Upper lobe of right lung (tissue), 1 donor: ENCODE data around the gene LRRN2. TPM values are rescaled to one million over a fixed set of nuclear protein-coding genes. Genes with fewer than 3 reads are reported as not detected.

Source experiments
- ATAC-seq: fragments of 200-7000 bp; cut with Tn5 transposase; one replicate; pipeline ENCODE4 v1.9.1; 2020; ENCODE audit warnings: mild to moderate bottlenecking, moderate library complexity
- DNase-seq: peaks from one replicate; pipeline ENCODE4 v3.0.0-alpha.2; 2020
- H3K27ac ChIP-seq: fragments of 200-600 bp; one replicate; pipeline ENCODE4 v1.8.0; 2022
- H3K27me3 ChIP-seq: fragments of 200-600 bp; one replicate; pipeline ENCODE4 v1.8.0; 2022; ENCODE audit warnings: mild to moderate bottlenecking
- H3K36me3 ChIP-seq: fragments of 200-600 bp; one replicate; pipeline ENCODE4 v1.8.0; 2022
- H3K4me1 ChIP-seq: fragments of 200-600 bp; one replicate; pipeline ENCODE4 v1.8.0; 2022
- H3K4me3 ChIP-seq: fragments of 200-600 bp; one replicate; pipeline ENCODE4 v1.8.0; 2022; ENCODE audit warnings: mild to moderate bottlenecking
- H3K9me3 ChIP-seq: fragments of 200-600 bp; one replicate; pipeline ENCODE4 v1.8.0; 2022
- CTCF ChIP-seq: fragments of 200-600 bp; IDR thresholded peaks from one replicate; pipeline ENCODE4 v1.8.0; 2022; ENCODE audit warnings: antibody characterized with exemption
- intact Hi-C: fragments of 100-400 bp; cut with DNase I; formaldehyde crosslinking; loops from one replicate; pipeline ENCODE4 v1.11.0; 2022
- total RNA-seq: library from RNA; stranded (reverse); fragmentation: NEBNext Ultra II Directional; extraction: Animal tissue kit (Norgen Biotek cat#: 25700); gene quantifications from one replicate; pipeline ENCODE4 v1.2.1, GENCODE V29; 2021
- donor health status: DM: no; HTN: yes; CAD: no; lungs with severe emphysema.

LRRN2 gene
- total RNA-seq, 1 donor from 2014 or later, result 3.2 TPM

- ATAC-seq, result no peak
- no peak overlapping the region for H3K27ac ChIP-seq
- H3K4me3 ChIP-seq, result no peak overlapping the region
- no peaks in the 10 kb centered on the region for H3K36me3 ChIP-seq
- TF ChIP-seq CTCF, result no peak
- intact Hi-C loops, result no loop called here
- no peaks in the 10 kb centered on the region for H3K27me3 ChIP-seq
- no peaks in the 10 kb centered on the region for H3K4me1 ChIP-seq
- DNase-seq, result no peak
- H3K9me3 ChIP-seq, result no peaks in the 10 kb centered on the region
These were observed 85.9 kb downstream of the LRRN2 start for GRCh38 chr1:204599596-204599995.

DNA sequence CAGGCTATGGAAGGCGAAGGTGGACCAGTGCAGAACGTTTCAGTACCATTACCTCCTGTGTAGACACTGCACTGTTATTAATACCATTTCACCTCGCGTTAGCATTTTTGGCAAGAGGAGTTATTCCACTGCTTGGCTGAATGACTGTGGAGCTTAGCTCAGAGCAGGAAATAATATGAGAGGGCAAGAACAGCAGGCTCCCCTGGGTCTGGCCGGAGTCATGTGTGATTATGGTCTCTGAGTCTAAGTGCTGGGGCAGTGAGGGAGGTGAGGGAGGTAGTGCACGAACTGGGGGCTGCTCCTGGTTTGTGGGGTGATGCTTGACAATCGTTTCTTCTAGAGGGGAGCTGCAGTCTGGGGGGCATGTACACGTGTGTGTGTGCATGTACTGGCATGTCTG is 86.4 kb downstream of the LRRN2 start:
- no peak for TF ChIP-seq CTCF
- Histone ChIP-seq H3K27ac (no peak overlapping the region), H3K9me3 (no peaks in the 10 kb centered on the region), H3K4me1 (no peaks in the 10 kb centered on the region), H3K36me3 (no peaks in the 10 kb centered on the region), H3K27me3 (no peaks in the 10 kb centered on the region), H3K4me3 (no peak overlapping the region)
- intact Hi-C loops, result no loop called here
- DNase-seq, result no peak
- no peak for ATAC-seq

DNA sequence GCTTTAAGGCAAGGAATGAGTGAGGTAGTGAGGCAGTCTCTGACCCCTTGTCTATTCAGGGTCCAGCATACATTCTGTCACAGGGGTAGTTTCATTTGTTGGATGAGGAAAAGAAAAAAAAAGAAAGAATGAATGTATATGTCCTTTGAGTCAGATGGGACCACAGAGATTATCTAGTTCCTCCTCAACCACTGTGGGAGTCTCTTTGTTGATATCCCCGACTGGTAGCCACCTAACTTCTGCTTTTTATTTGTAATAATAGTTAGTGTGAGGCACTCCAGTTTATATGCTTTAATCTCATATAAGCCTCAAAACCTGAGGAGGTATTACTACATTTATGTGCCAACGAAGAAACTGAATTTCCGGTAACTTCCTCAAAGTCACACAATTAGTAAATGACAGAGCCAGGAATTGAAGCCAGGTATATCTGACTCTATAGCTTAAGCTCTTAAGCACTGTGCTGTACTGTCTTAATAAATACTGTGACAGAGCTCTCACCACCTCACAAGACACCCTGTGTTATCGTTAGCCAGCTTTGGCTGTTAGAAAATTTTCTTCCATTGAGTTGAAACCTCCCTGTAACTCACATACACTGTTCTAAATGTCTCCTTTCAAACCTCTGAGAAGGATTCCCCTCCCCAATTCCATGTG is 87.1 kb downstream of the LRRN2 start:
- intact Hi-C loops, result no loop called here
- no peak for TF ChIP-seq CTCF

GRCh38 chr1:204592246-204592948 is 93.1 kb downstream of the LRRN2 start:
- Histone ChIP-seq H3K4me3 (no peak overlapping the region), H3K36me3 (no peaks in the 10 kb centered on the region), H3K4me1 (no peaks in the 10 kb centered on the region), H3K27me3 (no peaks in the 10 kb centered on the region), H3K27ac (no peak overlapping the region), H3K9me3 (no peaks in the 10 kb centered on the region)
- TF ChIP-seq CTCF, result no peak
- DNase-seq (peak; percentile 28), ATAC-seq (no peak)
- intact Hi-C loops, result no loop called here

More for the DNA sequence above, 87.1 kb downstream of the LRRN2 start:
- no peaks in the 10 kb centered on the region for H3K36me3 ChIP-seq
- ATAC-seq (no peak), DNase-seq (no peak)
- H3K27me3 ChIP-seq, result no peaks in the 10 kb centered on the region
- H3K4me1 ChIP-seq, result no peaks in the 10 kb centered on the region
- H3K4me3 ChIP-seq, result no peak overlapping the region
- H3K27ac ChIP-seq, result no peak overlapping the region
- H3K9me3 ChIP-seq, result no peaks in the 10 kb centered on the region

- no peak overlapping the region for H3K27ac ChIP-seq
- no peaks in the 10 kb centered on the region for H3K4me1 ChIP-seq
- H3K4me3 ChIP-seq, result no peak overlapping the region
- no peak for TF ChIP-seq CTCF
- intact Hi-C loops, result no loop called here
- H3K36me3 ChIP-seq, result no peaks in the 10 kb centered on the region
- H3K9me3 ChIP-seq, result no peaks in the 10 kb centered on the region
- ATAC-seq (no peak), DNase-seq (no peak)
- H3K27me3 ChIP-seq, result no peaks in the 10 kb centered on the region
These were observed 94.0 kb downstream of the LRRN2 start for GRCh38 chr1:204591473-204592090.
